Measurements from ENCODE around the gene PELI3.
A peak's percentile ranks its signal among the peaks of the same experiment; 100 is the strongest.

PELI3 gene

GRCh38 chr11:66497206-66497605, 30.5 kb downstream of the PELI3 start:
- no peak for DNase-seq (ENCODE audit: low read depth in 2 of 2)

DNA sequence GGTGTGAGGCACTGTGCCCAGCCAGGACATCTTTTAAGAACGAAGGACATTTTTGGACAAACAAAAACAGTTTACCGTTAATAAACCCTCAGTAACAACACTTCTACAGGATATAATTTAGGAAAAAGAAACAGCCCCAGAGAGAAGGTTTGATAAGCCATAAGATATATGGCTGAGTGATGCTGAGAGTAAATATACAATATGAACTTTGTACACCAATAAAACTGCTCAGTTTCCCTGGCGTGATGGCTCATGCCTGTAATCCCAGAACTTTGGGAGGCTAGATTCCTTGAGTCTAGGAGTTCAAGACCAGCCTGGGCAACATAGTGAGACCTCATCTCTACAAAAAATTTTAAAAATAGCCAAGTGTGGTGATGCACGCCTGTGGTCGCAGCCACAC, 31.8 kb downstream of the PELI3 start:
- DNase-seq (ENCODE audit: low read depth in 2 of 2): no peak

- DNase-seq (ENCODE audit: low read depth in 2 of 2): no peak
Measured at GRCh38 chr11:66505276-66505816, 38.6 kb downstream of the PELI3 start.

DNA sequence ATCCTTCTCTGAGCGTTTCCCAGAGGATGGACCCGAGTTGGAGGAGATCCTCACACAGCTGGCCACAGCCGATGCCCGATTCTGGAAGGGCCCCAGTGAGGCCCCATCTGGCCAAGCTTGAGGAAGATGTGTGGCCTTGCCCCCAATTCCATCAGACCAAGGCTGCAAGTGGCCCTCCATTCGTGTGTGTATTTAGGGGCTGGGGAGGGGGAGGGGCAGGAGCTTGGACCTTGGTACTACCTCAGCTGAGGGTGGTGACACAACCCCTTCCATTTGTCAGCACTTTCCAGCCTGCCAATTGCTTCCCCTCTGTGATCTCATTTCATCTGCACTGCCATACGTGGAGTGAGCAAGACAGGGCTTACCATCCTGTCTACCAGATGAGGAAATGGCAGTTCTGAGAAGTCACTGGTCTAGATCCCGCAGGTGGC, 42.4 kb downstream of the PELI3 start:
- DNase-seq (ENCODE audit: low read depth in 2 of 2): no peak

DNA sequence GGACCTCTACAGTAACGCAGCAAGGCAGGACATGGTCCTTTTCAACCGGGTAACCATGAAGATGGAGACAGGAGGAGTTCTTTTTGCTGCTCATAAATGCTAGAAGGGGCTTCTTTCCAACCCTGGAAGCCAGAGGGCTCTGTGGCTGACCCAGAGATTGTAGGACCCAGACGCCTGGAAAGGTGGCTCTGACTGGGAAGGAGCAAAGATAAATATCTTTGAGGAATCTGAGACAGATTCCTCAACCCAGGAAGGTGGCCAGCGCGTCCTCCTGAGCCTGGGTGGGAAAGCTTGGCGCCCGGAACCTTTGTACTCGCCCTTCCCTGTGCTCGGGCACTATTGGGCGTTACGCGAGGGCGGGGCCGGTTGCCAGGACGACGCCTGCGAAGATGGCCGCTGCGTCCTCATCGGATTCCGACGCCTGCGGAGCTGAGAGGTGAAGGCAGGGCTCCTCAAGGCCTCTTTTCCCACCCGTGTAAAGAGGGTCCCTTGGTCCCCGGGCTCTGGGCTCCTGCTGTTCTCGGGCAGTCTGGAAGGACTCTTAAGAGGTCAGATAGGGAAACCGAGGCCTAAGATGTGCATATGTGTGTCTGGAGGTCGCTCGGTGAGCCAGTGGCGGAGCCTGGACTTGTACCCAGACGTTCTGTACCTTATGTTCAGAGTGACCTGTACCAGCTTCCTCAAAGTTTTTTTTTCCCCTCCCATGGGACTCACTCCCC, 43.7 kb downstream of the PELI3 start, which contains the start of gene BBS1:
BBS1 (plus strand) TSS at position 365 of the 719 bp plus-strand sequence; CDS start at position 390, 25 bp downstream.
- peak; percentile 50 to 52 for DNase-seq (ENCODE audit: low read depth in 2 of 2)

DNA sequence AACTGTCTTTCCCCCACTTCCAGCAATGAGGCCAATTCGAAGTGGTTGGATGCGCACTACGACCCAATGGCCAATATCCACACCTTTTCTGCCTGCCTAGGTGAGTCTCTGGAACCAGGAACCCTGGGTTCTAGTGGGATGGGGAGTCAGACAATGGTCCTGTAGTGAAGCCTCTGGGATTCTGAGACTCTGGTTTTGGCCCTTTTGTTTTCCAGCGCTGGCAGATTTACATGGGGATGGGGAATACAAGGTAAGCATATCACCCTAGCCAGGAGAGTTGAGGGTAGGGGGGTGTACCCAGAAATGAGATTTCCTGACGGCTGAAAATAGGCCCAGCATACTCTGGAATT, 44.3 kb downstream of the PELI3 start:
- DNase-seq (ENCODE audit: low read depth in 2 of 2): no peak

- no peak for DNase-seq (ENCODE audit: low read depth in 2 of 2)
Measured at GRCh38 chr11:66523611-66524010, 56.9 kb downstream of the PELI3 start.

DNA sequence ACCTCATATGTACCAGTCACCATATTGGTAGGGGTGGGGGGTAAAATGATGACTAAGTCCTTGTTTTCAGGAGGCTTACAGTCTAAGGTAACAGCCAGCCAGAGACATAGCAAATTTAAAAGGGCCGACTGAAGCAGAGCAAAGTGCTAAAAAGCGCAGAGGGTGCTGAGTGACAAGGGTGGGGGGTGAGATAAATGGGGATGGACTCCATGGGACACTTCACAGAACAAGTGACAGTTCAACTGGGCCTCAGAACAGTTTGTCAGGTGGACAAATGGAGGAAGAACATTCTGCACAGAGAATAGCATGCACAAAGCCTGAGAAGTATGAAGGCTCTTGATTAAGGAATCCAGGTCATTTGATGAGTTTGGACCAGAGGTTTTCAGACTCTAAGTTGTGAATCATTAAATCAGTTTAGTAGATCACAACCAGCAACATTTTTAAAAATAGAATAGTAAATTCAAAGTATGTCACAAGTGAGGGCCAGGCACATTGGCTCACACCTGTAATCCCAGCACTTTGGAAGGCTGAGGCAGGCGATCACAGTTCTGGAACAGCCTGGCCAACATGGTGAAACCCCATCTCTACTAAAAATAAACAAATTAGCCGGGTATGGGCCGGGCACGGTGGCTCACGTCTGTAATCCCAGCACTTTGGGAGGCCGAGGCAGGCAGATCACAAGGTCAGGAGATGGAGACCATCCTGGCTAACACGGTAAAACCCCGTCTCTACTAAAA, 57.8 kb downstream of the PELI3 start:
- DNase-seq (ENCODE audit: low read depth in 2 of 2): no peak

Data from stimulated activated CD8-positive, alpha-beta memory T cell treated with anti-CD3 and anti-CD28 coated beads, Interleukin-15, amount 100 ng/mL, for 4 hours (primary cell).